HG02571 (cell line): ENCODE data around the gene POC5.
"Not testable (repeated sequence)": the region's sequence is repeated elsewhere in the genome, so short reads cannot be mapped to it uniquely, and the experiment has no call there.

Source experiments
- ATAC-seq: cut with Tn5 transposase; IDR thresholded peaks from one replicate; pipeline ENCODE4 v1.9.1; 2021; ENCODE audit warnings: mild to moderate bottlenecking, moderate library complexity; ENCODE audit not compliant: unreplicated experiment

Gene POC5

DNA sequence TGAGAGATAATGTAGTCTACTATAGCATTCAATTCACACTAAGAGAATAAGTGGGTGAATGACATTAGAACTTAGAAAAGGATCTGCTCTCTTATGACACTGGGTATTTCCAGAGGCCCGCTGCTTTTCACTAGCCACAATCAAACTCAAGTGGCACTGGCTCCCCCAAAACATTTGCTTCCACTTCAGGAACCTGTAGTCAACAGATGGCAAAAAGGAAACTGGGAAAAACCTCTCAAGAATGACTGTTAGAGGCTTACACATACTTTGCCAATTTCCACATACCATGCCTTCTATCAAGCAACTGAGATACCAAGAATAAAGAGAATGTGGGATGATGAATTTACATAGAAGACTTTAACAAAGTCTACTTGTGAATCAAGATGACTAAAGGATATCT is 11.2 kb downstream of the POC5 start:
- no peak for ATAC-seq

GRCh38 chr5:75701856-75702255 is 15.4 kb downstream of the POC5 start:
- no peak for ATAC-seq

DNA sequence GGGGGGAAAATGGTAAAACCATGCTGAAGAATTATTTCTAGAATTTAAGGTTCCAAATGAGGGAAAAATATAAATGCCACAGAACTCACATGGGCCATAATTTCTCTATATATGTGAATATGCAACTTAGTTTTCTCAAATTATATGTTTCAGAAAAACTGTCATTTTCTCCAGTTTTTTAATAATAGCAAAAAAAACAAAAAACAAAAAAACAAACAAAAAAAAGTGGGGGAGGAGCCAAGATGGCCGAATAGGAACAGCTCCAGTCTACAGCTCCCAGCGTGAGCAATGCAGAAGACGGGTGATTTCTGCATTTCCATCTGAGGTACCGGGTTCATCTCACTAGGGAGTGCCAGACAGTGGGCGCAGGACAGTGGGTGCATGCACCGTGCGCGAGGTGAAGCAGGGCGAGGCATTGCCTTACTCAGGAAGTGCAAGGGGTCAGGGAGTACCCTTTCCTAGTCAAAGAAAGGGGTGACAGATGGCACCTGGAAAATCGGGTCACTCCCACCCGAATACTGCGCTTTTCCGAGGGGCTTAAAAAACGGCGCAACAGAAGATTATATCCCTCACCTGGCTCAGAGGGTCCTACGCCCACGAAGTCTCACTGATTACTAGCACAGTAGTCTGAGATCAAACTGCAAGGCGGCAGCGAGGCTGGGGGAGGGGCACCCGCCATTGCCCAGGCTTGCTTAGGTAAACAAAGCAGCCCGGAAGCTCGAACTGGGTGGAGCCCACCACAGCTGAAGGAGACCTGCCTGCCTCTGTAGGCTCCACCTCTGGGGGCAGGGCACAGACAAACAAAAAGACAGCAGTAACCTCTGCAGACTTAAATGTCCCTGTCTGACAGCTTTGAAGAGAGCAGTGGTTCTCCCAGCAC is 21.5 kb downstream of the POC5 start:
- not testable (repeated sequence) for ATAC-seq

DNA sequence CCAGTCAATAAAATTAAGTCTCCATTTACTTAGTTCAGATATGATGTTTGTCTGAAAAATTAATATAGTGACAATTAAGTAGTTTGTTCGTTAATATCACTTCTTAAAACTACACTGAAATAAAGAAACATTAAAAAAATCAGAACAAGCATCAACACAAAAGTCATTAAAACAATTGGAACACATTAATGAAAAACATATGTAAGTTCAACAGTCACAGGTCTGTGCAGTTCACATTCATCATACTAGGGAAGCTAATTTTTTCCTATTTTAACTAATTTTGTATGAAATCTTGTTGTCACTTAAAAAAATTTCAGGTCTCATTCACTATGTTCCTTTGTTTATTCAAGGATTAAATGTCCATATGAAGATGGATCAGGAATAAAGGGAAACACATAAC is 22.5 kb downstream of the POC5 start:
- ATAC-seq = no peak

DNA sequence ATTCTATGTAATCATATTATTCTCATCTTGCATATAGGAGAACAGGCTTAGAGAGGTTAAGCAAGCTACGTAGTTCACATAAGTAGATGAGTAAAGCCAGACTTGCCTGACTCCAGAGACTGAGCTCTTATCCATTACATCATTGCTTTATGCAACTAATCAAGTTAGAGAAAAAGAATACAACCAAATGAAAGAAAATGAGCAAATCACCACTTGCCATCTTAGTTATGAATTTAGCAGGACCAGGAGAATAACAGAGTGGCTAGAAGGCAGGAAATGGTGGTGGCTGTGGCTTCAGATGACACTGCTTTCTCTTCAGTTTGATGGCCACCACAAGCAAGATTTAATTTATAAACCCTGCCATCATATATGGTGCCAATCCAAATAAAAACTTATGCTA is 26.6 kb downstream of the POC5 start:
- ATAC-seq = no peak

- no peak for ATAC-seq
Measured at GRCh38 chr5:75686480-75686879, 30.8 kb downstream of the POC5 start.

DNA sequence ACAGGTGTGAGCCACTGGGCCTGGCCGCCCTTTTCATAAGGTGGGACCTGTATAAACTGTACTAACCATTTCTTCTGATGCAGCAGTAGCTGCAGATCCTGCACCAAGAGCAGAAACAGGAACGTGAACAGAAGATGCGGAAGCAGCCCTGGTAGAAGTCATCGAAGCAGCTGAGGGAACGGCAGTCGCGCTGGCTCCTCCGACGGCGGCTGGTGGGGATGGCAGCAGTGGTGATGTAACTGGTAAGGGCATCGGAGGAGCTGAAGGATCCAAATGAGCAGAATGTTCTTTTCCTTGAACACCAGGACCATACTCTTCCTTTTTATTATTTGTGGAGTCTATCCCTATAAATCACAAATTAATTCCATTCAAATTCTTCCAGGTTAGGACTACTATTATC is 32.1 kb downstream of the POC5 start:
- ATAC-seq = no peak

DNA sequence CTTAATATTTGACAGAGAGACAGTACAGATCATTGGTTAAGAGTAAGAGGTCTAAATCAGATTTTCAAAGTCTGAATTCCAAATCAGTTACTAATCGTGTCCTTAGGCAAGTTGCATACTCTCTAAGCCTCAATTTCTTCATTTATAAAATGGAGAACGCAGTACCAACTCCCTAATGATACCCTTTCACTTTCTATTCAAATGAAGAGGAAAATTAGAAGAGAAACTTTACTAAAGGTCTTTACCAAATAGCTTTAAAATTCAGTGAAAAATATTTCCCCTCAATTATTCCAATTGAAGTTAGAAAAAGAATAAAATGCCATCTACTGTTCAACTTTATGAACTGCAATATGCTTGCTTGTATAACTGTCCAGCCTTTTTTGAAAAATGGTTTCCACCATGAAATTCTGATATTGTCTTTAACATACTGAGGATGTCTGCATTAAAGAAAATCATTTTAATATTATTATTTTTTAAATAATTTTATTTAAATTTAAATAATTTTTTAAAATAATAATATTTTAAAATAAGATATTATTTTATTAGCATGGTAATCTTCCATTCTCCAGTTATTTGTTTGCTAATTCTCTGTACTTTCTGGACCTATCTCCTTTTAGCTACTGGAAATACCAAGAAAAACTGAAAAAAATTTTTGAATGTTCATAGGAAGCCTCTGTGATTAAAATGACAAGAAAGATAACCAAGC is 36.0 kb downstream of the POC5 start:
- no peak for ATAC-seq

- ATAC-seq = no peak
Measured at GRCh38 chr5:75678155-75678554, 39.1 kb downstream of the POC5 start.

DNA sequence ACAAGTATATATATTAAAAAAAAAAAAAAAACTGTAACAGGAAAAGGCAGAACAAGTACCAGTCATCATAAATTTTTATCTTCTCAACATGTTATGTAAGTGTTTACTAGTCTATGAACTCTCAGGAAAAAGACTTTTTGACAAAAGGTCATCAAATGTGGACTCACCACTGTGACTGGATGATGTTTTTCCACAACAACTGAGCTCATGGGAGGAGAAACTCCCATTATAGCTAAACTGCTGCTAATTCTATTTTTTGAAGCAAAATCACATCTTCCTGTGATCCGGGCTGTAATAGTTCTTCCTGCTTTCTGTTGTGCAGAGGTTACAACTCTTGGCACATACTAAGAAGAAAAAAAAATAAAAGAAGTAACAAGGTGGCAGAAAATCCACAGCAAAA is 39.6 kb downstream of the POC5 start:
- no peak for ATAC-seq

DNA sequence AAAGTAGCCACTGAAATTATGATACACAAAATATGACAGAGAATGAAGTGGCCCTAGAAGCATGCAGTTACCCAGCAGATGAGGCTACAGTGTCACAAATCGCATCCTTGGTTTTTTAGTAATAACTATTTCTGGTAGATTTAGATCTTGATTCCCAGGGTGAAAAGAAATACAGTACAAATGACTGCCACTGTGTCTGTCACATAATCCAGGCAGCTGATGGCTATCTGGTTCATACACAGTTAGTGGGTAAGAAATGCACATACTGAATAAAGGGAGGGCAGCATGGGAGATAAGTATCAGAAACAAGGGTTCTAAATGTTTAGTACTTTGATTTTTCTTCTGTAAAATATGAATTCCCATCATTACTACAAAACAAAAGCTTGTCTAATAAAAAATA is 41.5 kb downstream of the POC5 start:
- ATAC-seq = no peak

GRCh38 chr5:75672616-75673015 is 44.6 kb downstream of the POC5 start:
- no peak for ATAC-seq

GRCh38 chr5:75671506-75671905 is 45.7 kb downstream of the POC5 start:
- no peak for ATAC-seq

GRCh38 chr5:75670577-75670976 is 46.7 kb downstream of the POC5 start:
- ATAC-seq = no peak

- ATAC-seq = peak; percentile 89
Measured at GRCh38 chr5:75668977-75669689, 48.1 kb downstream of the POC5 start.

- ATAC-seq = no peak
Measured at GRCh38 chr5:75668445-75668844, 48.8 kb downstream of the POC5 start.

DNA sequence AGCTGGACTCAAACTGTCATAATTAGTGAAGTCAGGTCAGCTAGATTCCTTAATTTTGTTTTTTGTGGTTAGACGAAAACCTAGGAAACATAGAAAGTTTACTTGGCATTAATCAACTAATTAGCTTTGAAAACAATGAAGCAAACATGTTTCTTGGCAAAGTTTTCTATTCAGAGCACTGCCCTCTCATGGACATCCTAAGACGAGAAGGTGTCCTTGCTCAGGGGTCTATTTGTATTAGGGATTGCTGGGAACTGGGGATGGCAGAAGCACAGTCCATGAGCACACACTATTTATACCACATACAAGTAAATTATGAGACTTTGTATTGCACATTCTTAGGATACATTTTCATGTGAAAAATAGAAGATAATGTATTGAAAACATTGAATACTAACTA is 49.7 kb downstream of the POC5 start:
- no peak for ATAC-seq

DNA sequence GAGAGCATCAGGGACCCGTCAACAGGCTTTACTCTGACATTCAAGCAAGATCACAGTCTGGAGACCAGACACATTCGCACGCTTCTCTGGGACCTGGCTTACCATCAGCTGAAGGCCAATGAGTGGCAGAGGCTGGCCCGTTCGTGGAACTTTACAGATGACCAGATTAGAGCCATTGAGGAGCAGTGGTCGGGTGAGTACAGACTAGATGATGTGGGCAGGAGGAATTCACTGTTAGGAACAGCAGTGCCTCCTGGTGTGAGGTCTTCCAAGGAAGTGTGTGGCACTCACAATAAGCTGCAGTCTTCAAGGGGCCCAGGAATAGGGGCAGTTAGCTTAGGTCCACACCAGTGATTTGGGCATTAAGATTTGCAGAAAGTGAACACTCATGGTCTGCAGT is 50.4 kb downstream of the POC5 start:
- ATAC-seq = no peak

- ATAC-seq = no peak
Measured at GRCh38 chr5:75664979-75665378, 52.3 kb downstream of the POC5 start.

GRCh38 chr5:75663579-75664284 is 53.5 kb downstream of the POC5 start:
- no peak for ATAC-seq

DNA sequence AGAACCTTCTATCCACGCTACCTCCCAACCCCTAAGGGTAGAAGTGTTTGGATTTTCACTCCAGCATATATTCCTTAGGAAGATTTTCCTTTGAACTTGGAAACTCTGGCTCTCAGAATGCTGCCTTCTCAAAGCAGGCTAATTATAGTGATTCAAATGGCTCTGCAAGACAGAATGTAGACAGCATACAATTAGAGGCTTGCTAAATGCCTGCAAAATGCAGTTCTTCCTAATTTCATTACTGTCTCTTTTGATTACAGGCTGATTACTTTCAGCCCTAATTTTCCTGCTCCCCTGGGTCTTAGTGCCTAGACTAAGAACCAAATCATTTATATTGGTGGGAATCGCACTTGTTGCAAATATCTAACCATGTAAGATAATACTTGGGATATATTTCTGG is 55.2 kb downstream of the POC5 start:
- ATAC-seq = no peak
